ENCODE measurements around the gene CASS4. TPM values are rescaled to one million over a fixed set of nuclear protein-coding genes. Genes with fewer than 3 reads are reported as not detected.

CASS4 gene
- total RNA-seq, 1 experiment from 2014 or later, result 0.51 TPM

DNA sequence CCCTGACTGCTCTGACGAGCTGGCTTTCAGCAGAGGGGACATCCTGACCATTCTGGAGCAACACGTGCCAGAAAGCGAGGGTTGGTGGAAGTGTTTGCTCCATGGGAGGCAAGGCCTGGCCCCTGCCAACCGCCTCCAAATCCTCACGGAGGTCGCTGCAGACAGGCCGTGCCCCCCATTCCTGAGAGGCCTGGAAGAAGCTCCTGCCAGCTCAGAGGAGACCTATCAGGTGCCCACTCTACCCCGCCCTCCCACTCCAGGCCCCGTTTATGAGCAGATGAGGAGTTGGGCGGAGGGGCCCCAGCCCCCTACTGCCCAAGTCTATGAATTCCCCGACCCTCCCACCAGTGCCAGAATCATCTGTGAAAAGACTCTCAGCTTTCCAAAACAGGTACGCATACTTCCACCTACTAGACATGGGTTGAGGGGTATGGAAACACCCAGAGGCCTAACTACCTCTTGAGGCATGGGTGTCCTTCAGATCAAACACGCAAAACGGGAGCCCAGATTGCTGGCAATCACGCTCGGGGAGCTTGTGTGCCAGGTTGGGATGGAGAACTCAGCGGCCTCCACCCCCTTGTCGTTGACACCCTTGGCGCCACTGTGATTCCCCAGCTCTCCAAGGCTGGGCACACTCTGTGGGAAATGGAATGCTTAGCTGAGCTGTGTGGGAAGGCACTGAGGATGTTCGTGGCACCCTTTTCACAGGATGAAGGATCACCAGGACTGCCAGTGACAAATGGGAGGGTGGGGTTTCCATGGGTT, 25.3 kb downstream of the CASS4 start:
- in situ Hi-C loops (cut with HindIII; ENCODE audit: low sequenced_read_pairs), result no loop called here
- no peak for DNase-seq (ENCODE audit: low spot score)

DNA sequence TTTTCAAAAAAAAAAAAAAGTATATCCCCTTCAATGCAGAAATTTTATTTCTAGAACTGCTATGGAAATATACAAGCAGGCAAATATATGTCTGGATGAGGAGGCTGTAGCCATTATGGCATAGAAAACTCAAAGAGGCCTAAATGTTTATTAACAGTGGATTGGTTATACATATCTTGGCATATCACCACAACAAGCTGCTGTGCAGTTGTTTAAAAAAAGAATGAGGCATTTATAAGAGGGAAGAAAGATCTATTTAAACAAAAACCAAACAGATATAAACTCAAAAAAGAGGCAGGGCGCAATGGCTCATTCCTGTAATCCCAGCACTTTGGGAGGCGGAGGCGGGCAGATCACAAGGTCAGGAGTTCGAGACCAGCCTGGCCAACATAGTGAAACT, 26.2 kb downstream of the CASS4 start:
- DNase-seq (ENCODE audit: low spot score), result no peak
- in situ Hi-C loops (cut with HindIII; ENCODE audit: low sequenced_read_pairs), result no loop called here

GRCh38 chr20:56439771-56440291, 27.8 kb downstream of the CASS4 start:
- no peak for DNase-seq (ENCODE audit: low spot score)
- in situ Hi-C loops (cut with HindIII; ENCODE audit: low sequenced_read_pairs), result no loop called here

GRCh38 chr20:56440346-56441007, 28.4 kb downstream of the CASS4 start:
- no peak for DNase-seq (ENCODE audit: low spot score)
- in situ Hi-C loops (cut with HindIII; ENCODE audit: low sequenced_read_pairs), result no loop called here

- no peak for DNase-seq (ENCODE audit: low spot score)
- in situ Hi-C loops (cut with HindIII; ENCODE audit: low sequenced_read_pairs), result no loop called here
Measured at GRCh38 chr20:56442389-56443365, 30.6 kb downstream of the CASS4 start.

- no peak for DNase-seq (ENCODE audit: low spot score)
- in situ Hi-C loops (cut with HindIII; ENCODE audit: low sequenced_read_pairs), result no loop called here
Measured at GRCh38 chr20:56443654-56444540, 31.8 kb downstream of the CASS4 start.

DNA sequence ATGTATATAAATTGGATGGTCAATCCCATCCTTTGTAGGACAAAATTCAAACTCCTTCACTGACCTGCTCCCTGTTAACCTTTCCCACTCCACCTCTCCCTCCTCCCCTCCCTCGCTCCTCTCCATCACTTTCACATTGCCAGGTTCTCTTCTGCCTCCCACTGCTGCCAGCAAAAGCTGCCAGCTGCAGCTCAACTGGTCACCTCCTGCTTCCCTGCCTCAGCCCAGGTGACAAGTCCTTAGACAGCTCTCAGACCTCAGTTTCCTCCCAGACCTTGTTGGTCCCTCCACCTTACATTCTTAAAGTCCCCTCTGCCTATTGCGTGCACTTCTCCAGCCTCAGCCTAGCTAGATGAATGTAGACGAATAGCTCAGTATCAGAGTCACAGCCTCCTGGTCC, 33.1 kb downstream of the CASS4 start:
- no peak for DNase-seq (ENCODE audit: low spot score)
- in situ Hi-C loops (cut with HindIII; ENCODE audit: low sequenced_read_pairs), result no loop called here

- in situ Hi-C loops (cut with HindIII; ENCODE audit: low sequenced_read_pairs), result no loop called here
- DNase-seq (ENCODE audit: low spot score), result no peak
Measured at GRCh38 chr20:56445540-56445939, 33.5 kb downstream of the CASS4 start.

GRCh38 chr20:56447227-56447626, 35.2 kb downstream of the CASS4 start:
- in situ Hi-C loops (cut with HindIII; ENCODE audit: low sequenced_read_pairs), result no loop called here
- DNase-seq (ENCODE audit: low spot score), result no peak

DNA sequence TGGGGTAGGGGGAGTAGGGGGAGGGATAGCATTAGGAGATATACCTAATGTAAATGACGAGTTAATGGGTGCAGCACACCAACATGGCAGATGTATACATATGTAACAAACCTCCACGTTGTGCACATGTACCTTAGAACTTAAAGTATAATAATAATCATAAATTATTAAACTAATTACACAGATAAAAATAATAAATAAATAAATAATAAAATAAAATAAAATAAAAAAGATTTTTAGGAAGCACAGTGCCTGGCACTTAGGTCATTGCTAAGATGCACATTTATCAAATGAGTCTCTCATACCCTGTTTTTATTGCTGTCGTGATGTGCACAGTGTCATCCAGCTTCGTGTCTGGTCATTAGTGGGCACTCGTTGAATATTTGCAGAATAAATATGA, 37.4 kb downstream of the CASS4 start:
- in situ Hi-C loops (cut with HindIII; ENCODE audit: low sequenced_read_pairs), result no loop called here
- DNase-seq (ENCODE audit: low spot score), result no peak

DNA sequence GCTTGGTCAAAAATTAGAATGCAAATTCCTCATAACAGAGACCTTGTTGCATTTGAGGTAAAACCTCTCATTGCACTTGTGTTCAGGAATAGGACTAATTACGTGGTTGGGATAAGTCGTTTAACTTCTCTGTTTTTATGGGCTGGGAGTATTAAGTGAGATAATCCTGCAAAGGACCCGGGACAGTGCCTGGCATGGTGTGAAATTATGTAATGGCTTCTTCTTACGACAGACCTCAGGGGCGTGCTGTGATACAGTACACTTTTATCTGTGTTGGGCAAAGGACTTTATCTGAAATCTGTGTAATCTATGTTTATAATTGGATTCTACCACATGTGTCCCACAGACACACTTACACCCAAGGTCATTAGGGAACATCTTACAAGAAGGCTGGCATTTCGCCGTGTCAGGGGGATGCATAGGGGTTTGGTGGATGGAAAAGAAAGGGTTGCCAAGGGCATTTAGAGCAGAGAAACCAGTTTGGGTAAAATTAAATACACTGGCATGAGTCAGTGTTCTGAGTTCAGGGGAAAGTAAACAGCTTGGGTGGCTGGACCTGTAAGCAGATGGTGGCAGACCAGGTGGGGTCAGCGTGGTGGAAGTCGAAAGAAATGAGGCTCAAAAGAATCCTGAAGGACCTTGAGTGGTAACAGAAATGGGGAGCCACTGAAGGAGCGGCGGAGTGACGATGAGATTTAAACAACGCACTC, 39.2 kb downstream of the CASS4 start:
- in situ Hi-C loops (cut with HindIII; ENCODE audit: low sequenced_read_pairs), result no loop called here
- DNase-seq (ENCODE audit: low spot score), result no peak

GRCh38 chr20:56453352-56453751, 41.3 kb downstream of the CASS4 start:
- in situ Hi-C loops (cut with HindIII; ENCODE audit: low sequenced_read_pairs), result no loop called here
- no peak for DNase-seq (ENCODE audit: low spot score)

- in situ Hi-C loops (cut with HindIII; ENCODE audit: low sequenced_read_pairs), result no loop called here
- DNase-seq (ENCODE audit: low spot score), result no peak
Measured at GRCh38 chr20:56454754-56455153, 42.7 kb downstream of the CASS4 start.

GRCh38 chr20:56458206-56458821, 46.3 kb downstream of the CASS4 start:
- in situ Hi-C loops (cut with HindIII; ENCODE audit: low sequenced_read_pairs), result no loop called here
- DNase-seq (ENCODE audit: low spot score), result no peak

GRCh38 chr20:56460459-56460858, 48.4 kb downstream of the CASS4 start:
- in situ Hi-C loops (cut with HindIII; ENCODE audit: low sequenced_read_pairs), result no loop called here
- no peak for DNase-seq (ENCODE audit: low spot score)

GRCh38 chr20:56461576-56461975, 49.5 kb downstream of the CASS4 start:
- in situ Hi-C loops (cut with HindIII; ENCODE audit: low sequenced_read_pairs), result no loop called here
- DNase-seq (ENCODE audit: low spot score), result no peak

DNA sequence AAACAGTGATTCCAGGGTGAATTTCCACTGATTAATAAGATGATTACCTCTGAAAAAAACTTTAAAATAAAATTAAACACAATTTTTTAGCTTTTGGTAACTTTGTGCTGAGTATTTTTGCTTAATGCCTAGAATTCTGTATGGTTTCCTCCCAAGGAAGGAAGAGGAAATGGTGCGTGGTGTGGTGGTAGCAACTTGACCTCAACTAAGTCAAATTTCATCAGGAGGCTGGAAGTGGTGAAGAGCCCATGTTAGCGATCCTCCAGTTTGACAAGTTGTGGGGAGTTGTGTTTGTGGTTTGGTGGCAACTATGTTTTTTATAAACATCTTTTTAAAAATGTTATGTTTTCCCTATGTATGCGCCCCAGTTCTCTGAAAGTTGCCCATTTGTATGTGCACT, 51.4 kb downstream of the CASS4 start:
- in situ Hi-C loops (cut with HindIII; ENCODE audit: low sequenced_read_pairs), result no loop called here
- DNase-seq (ENCODE audit: low spot score), result no peak

- no peak for DNase-seq (ENCODE audit: low spot score)
- in situ Hi-C loops (cut with HindIII; ENCODE audit: low sequenced_read_pairs), result no loop called here
Measured at GRCh38 chr20:56465997-56466396, 53.9 kb downstream of the CASS4 start.

Data from G401 (cell line).